ENCODE measurements around the gene TNFAIP8.

TNFAIP8 gene

DNA sequence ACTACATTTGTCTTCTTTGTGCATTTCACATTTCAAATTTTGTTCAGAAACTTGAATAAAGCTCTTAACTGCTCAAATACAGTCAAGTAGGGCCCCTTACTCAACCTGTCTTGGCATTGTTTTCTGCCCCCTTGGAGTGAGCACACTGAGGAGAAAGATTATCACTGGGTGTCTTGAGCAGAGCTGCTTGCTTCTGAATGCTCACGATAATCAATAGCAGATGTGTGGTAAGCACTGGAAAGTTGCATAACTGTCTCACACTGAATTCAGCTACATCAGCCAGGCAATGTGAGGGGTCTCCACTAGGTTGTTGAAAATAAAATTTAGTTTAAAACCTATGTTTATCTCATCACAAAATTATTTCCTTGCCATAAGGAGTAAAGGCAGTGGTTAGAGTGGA lies 7.8 kb upstream of the TNFAIP8 start:
- no peak for DNase-seq (ENCODE audit: low read depth in 2 of 2)

DNA sequence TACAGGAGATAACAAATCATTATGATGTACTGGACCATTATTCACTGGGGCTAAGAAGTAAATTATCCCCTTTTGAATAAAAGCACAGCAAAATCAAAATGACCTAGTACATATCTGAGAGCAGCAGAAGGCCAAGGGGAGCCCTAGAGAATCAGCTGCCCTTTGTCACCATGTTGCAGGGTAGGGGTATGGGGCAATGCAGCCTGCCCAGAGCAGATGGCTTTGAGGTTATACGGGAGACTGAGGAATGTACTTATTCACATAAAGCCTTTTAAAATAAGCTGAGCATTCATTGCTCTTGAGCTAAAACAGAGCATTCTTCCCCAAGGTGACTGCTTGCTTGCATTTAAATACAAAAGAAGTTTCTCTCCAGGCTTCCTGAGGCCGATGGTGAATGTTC lies 2.6 kb upstream of the TNFAIP8 start:
- DNase-seq (ENCODE audit: low read depth in 2 of 2): no peak

DNA sequence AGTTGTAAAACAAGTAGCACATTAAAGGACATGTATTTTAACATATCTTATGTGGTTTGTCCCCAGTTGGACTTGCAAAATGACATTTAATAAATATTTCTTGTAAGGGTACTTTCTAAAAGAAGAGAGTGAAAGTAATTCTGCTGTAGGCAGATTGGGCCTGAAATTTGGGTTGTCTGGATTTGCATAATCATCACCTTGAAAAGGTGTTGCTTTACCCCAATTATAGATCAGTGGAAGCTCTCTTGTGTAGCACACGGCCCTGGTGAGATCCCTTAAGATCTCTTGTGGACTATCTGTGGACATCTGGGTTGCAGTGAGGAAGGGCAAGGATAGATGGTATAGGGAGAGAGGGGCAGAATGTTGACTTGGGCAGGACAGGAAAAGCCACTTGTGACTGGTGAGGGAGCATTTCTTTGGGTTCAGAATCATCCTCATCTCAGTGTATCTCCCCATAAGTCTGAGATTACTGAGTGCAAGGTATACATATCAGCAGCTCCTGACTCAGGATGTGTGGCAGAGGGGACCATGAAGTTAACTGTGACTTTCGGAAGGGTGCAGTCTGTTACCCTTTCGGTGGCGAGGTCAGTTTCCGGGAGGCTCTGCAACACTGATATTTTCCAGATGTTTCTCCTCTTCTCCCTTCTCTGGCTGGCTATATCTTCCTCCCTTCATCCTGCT lies 2.0 kb upstream of the TNFAIP8 start:
- no peak for DNase-seq (ENCODE audit: low read depth in 2 of 2)

DNA sequence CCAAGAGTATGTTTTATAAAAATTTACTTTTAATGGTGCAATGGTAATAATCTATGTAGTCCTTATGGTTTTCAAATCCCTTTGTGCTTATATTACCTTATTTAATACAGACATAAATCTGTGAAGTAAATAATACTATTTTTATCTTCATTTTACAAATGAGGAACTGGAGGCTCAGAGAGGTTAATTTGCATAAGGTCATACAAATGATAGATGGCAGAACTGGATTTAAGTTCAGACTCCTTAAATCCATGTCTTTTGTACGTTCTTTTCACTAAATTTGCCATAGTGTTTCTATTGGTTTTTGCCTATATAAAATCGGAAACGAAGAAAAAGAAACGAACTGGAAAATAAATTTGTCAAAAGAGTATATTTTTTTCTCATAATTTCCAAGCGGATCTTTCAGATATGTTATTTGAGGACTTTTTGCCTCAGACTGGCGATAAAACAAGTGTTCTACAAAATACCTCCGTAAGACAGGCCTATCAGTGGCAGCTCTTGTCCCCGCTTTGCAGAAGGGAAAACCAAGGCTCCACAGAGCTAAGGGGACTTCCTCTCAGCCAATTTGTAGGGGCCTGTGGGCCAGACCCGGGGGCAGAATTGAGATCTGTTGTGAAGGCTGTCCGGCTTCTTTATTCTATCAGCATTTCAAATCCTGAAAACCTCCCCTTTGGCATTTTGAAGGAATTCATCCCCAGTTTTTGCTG lies 1.1 kb upstream of the TNFAIP8 start:
- DNase-seq (ENCODE audit: low read depth in 2 of 2): no peak

DNA sequence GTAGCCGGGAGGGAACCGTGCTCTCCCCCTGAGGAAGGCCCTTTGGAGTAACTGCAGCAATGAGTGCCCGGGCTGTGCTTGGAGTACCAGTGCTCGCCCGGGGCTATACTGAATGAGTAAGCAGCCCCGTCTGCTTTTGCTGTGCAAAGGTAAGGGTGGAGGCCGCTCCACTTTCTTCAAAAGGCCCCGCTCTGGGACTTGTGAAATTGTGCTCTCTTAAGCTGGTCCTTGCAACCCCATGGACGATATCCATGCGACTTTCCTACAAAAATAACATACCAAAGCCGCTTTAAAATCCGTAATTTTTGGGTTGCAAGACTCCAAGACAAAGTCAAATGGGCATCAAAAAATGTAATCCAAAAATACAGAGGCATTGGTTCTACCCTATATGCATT lies 578 bp upstream of the TNFAIP8 start:
- DNase-seq (ENCODE audit: low read depth in 2 of 2): no peak

DNA sequence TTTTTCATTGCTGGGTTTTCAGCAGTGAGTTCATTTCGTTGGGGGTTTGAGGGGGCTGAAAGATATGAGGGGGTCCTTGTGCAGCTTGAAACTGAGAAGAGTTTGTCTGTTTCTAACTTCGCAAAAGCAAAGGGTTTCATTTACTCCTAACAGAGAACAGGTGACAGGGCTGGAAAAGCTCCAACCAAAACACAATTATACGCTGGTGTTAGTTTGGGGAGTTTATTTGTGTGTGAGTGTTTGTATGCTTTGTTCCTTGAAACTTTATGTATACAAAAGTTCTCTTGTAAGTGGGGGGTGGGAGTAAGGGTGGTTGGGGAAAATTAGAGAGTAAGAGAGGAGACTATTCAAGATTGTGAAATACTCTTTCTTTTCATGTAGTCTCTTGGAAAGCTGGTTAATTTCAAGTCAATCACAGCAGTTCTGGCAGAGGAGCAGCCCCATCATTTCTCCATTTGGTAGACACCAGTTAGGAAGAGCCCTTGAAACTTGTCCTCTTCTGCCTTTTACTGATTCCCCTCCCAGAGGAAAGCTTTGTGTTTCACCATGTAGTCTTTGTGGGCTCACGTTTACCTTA lies 881 bp downstream of the TNFAIP8 start:
- DNase-seq (ENCODE audit: low read depth in 2 of 2): no peak

DNA sequence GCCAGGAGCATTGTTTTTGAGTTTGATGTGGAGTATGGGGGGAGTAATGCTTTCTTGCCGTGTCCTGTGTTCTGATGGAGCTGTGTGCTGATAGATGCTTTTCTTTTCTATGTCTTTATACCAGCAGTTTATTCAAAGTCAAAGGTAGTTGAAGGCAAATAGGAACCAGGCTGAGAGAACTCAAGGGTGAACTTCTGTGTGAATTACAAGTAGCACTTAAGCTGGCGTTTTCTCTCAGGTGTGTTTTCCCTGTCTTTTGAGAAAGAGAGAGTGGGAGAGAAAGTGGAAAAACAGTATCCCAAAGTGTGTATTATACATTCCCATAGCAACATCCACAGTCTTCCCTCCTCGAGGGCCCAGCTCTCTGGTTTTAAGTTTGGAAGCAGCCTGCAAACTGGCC lies 1.5 kb downstream of the TNFAIP8 start:
- no peak for DNase-seq (ENCODE audit: low read depth in 2 of 2)

DNA sequence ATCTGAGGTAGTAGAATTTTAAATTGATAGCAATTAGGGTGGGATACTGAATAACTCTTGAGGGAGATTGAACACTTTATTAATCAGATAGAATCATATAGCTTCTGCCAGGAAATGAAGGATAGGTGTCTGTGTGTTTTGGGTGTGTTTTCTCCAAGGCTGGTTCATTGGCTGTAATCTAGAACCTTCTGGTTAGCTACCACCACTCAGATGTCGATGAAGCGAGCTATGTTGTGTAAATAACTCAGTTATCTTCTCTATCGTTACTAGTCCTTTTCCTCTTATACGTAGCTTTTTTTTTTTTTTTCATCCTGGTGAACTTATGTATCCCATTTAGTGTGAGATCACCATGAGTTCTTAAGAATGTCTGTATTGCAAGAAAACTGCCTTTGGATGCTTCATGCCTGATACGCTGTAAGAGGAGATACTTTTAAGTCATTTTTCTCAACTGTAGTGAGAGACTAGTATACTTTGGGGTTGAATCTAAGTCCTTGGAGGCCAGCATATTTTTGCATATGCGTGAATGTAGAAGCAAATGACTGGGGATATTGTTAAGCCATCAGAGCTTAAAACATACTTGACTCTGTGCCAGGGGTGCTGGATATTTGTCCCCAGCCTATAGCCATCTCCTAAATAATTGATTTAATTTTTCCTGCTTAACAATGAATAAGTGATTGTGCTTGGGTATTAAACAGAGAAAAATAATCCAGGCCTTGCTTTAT lies 2.1 kb downstream of the TNFAIP8 start:
- DNase-seq (ENCODE audit: low read depth in 2 of 2): no peak

DNA sequence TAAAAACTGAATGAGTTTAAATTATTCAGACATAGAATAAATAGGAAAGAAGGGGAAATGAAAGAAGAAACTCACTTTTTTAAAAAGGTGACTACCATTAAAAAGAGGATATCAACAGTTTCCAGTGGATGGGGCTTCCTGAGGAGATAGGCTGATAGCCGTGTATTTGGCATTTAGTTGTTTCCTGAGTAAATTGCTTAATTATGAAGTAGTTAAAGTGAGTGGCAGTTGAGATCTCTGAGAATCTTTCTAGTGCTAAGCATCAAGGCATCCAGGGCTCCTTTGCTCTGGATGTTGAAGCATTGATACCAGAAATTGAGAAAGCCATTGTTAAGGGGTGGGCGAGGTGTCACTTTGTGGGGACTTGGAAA lies 2.7 kb downstream of the TNFAIP8 start:
- DNase-seq (ENCODE audit: low read depth in 2 of 2): no peak

DNA sequence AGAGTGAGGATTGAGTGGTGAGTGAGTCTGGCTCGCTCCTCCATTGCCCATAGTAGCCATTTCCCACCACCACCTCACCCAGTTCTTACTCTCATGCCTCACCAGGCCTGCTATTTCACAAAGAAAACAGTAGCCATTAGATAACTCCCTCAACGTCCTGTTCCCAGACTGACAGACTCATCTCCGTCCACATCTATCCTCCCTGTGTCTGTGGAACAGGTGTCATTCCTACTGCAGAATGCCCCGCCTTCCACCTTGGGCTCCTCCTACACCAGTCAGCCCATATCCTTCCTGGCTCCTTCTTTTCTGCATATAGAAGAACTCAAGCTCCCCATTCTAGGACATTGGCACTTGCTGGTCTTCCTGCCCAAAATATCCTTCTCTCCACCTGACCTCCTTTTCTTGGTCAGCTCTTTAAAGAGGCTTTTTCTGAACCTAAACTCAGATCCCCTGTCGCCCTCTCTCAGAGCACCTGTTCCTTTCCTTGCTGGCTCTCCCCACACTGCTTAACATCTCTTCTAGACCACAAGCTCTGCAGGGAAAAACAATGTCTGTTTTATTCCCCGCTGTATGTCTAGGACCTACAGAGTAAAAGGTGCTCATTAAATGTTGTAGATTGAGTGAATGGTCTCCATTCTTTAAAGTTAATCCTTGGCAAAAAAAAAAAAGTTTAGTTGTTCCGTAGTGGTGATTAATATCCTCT lies 3.2 kb downstream of the TNFAIP8 start:
- no peak for DNase-seq (ENCODE audit: low read depth in 2 of 2)

DNA sequence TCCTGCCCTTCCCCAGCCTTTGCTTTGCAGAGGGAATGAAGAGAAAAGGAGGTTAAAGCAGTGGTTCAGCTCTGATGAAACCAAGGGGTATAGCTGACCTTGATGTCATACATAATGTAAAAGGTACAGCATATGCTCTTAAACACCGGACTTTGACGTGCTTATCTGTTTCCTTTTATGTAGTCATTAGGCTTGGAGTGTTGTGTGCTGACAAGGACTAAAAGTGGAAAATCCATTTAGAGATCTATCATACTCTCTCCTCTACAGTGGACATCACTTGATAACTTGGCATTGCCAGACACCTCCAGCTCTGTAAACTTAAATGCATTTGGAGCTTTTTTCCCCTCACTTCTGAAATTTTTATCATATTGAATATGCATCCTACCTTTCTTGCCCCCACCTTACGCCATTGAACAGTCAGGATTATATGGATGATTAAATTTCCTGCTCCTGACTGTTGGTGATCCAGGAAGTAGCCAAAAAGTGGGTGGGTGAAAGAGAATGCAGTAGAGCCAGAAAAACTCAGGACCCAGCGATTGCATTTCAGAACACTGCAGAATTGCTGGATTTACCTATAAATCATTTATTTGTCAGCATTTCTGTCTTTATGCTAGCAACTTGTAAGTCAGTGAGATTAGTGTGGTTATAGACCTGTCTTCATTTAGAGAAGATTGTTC lies 4.1 kb downstream of the TNFAIP8 start:
- DNase-seq (ENCODE audit: low read depth in 2 of 2): no peak

DNA sequence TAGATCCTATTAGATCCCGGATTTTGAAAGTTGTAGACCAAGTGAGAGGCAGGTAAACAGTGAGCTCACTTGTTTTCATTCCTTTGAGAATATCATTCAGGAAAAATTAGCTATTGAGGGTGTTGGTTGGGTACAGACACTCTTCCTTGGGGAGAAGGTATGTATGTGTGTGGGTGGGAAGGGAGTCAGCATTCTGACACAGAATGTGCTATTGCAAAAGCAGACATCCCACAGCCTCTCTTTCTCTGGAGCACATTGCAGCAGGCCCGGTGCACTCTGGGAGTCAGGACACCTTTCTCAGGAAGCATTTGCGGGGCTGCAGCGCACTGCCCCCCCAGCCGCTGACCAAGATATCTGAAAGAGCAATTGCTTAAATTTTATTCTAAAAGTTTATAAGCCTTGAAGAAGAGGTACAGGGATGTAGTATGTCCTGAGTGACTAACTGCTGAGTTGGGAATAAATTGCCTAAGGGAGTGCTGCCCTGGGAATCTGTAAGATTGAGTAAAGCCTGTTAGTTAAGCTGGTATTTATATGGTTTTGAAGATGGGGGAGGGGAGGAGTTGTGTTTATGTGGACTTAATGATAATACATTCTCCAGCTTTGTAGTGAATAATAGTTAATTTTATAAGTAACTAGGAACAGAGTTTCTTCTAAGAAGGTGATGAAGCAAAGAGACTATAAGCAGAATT lies 5.2 kb downstream of the TNFAIP8 start:
- DNase-seq (ENCODE audit: low read depth in 2 of 2): no peak

DNA sequence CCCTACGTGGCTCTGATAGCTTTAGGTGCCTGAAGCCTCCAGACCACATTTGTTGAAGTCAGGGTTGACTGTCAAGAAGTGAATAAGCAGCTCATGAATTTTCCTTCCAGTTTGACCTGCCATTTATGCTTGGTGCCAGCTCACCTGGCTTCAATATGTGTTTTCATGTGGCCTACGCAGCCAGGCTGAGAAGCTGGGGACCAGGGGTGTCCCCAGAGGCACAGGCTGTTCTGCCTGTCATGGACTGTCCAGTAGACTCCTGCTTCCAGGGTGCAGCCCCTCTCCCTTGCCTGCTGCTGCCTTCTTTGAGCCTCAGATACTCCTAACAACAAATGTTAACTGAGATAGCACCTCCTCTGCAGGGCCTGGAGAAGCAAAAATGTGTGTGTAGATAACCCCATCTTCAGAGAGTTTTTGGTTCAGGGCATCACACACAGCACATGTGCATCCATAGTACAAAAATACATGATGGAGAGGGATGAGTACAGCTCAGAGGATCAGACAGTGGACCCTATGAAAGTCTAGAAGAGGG lies 5.8 kb downstream of the TNFAIP8 start:
- no peak for DNase-seq (ENCODE audit: low read depth in 2 of 2)

DNA sequence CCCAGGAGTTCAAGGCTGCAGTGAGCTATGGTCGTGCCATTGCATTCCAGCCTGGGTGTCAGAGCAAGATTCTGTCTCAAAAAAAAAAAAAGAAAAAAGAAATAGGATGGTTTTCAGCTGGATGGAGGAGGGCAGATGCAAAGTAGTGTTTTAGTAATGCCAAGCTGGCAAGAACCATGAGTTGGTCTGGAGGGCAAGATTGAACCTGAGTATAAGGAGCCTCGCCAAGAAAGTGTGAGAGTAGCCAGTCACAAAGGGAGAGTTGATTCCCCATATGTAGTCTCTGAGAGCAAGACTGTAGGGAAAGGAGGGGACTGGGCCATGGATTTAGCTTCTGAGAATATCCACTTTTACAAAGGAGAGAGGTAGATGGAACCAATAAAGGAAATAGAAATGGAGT lies 6.9 kb downstream of the TNFAIP8 start:
- no peak for DNase-seq (ENCODE audit: low read depth in 2 of 2)

DNA sequence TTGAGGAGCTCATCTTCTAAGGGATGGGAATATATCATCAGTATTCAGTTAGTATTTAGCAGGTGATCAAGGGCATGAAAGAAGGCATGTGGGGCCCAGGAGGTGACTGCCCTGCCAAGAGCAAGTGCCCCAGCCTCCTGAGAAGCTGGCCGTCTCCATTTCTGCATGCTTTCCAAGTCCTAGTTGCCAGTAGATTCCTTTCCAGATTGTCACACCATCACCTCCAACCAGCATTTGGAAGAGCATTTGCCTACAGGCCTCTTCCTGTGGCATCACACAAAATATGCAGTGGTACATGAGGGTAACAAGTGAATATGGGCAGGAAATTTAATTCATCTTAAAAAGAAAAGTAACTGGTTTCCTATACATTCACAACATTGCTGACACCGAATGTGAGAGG lies 7.5 kb downstream of the TNFAIP8 start:
- no peak for DNase-seq (ENCODE audit: low read depth in 2 of 2)

DNA sequence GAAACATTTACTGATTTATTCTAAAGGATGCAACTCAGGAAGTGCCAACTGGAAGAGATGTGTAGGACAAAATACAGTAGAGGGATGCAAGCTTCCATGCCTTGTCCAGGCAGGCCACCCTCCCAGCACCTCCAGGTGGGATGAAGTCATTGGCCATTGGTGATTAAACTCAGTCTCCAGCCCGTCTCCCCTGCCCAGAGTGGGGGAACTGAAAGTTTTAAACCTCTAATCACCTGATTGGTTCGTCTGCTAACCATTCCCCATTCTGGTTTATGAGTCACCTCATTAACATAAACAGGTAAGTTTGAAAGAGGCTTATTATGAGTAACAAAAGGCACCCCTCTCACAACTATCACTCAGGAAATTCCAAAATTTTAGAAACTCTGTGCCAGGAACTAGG lies 8.1 kb downstream of the TNFAIP8 start:
- DNase-seq (ENCODE audit: low read depth in 2 of 2): no peak

DNA sequence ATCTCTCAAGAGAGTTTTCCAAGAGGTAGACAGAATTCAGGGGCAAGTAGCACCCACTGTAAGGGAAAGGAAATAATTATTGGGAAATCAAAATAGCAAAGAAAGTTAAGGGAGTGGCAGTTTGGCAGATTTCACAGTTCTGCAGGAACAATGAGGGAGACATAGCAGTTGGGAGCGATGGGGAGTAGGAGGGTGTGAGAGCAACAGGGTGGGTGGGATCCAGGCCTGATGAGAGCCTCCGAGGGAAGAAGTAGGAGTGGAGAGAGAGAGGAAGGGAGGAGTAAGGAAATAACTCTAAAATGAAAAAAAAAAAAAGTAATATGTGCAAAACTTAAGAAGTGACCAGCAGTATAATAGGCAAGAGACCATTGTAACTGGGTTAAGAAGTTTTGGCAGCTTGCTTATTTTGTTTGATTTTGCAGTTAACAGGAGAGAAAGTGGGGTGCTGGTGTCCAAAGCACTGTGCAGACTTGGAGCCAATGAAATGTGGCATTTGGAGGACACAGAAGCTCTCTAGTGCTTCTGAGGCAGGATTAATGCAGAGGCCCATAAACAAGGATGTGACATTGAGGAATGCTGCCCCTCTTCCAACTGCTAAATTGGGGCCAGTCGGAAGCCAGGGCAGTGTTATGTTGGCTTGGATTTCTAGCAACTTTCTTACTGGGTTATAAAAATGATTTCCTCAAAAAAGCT lies 10.2 kb downstream of the TNFAIP8 start:
- DNase-seq (ENCODE audit: low read depth in 2 of 2): no peak

DNA sequence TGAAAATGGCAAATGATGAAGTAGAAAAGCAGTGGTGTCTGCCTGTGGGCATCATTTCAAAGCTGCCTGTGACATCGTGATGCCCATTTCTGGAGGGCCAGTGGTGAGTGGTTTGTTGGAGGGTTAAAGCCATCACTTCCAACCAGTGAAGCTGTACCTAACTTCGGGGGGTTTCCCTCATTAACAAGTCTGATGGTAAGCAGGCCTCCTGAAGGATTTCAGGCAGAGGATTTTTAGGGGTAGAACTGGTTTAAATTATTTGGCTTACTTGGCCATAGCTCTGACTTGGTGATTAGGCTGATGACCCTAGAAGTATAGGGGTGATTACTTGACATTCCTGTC lies 10.7 kb downstream of the TNFAIP8 start:
- DNase-seq (ENCODE audit: low read depth in 2 of 2): no peak

DNA sequence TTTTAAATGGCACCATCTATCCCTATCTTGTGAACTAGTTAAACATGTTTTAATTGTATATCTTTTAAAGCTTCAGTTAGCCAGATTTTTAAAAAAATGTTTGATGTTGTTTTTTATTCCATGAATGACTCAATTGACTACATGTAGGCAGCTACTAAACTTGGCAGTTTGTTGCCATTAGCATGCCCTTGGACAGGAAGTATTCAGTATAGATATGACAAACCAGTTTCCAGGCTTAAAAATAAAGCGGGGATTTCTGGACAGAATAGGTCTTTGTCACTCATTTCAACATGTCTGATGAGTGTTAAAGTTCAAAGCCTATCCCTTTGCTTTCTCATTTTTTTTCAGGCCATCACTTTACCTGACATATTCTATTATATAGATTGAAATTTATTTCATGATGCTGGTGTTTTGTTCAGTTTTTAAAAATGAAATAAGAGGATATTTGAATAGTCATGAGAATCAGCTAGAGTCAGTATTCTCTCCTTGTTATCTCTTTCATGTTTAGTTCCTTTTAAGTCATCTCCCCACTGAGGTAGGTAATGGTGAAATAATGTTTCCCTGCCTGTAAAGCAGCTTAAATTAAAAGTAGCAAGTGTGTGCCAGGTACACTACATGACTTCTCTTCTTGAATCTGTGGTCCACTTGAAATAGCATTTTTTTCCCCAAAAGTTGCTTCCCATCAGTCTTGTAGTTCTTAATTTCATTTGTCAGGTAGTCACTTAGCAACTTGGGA lies 11.9 kb downstream of the TNFAIP8 start:
- DNase-seq (ENCODE audit: low read depth in 2 of 2): no peak

DNA sequence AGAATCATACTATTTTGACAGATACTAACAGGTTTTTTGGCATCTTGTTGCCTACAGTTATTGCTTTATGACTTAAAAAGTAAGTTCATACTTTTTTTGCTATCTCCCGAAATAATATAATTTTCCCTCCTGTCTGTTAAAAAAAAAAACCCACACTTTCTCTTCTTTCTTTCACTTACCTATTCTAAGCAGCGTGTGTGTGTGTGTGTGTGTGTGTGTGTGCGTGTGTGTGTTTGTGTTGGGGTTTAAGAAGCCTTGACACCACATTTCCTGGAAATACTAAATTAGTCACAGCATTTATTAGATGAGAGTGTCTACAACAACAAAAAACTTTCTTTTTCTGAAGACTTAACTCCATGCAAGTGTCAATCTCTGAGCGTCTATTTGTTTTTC lies 12.4 kb downstream of the TNFAIP8 start:
- DNase-seq (ENCODE audit: low read depth in 2 of 2): no peak

All from stimulated activated CD4-positive, alpha-beta T cell treated with anti-CD3 and anti-CD28 coated beads, Interleukin-4, amount 100 ng/mL, for 48 hours (primary cell).